G401 (cell line): ENCODE results near the gene SETBP1. TPM values are rescaled to one million over a fixed set of nuclear protein-coding genes. Genes with fewer than 3 reads are reported as not detected.

ENCODE experiments used
- DNase-seq: peaks from one replicate; pipeline ENCODE4 v3.0.0-alpha.2; 2015; ENCODE audit warnings: low spot score
- in situ Hi-C: cut with HindIII; loops from 2 replicates; pipeline ENCODE4 v1.10.0; 2016; ENCODE audit warnings: low sequenced_read_pairs, mixed read lengths
- total RNA-seq: library from RNA; depleted of rRNA; stranded (reverse); fragments of >200 nt; shearing (Covaris generic); gene quantifications from 2 replicates; pipeline ENCODE4 v1.2.3, GENCODE V29; 2014

The SETBP1 gene
- total RNA-seq, 1 experiment from 2014 or later, result not detected

- DNase-seq, result no peak
- in situ Hi-C loops, result no loop called here
Observed at GRCh38 chr18:45046961-45047360, 366.3 kb downstream of the SETBP1 start.

GRCh38 chr18:45049578-45050319 lies 369.1 kb downstream of the SETBP1 start:
- in situ Hi-C loops, result no loop called here
- no peak for DNase-seq

DNA sequence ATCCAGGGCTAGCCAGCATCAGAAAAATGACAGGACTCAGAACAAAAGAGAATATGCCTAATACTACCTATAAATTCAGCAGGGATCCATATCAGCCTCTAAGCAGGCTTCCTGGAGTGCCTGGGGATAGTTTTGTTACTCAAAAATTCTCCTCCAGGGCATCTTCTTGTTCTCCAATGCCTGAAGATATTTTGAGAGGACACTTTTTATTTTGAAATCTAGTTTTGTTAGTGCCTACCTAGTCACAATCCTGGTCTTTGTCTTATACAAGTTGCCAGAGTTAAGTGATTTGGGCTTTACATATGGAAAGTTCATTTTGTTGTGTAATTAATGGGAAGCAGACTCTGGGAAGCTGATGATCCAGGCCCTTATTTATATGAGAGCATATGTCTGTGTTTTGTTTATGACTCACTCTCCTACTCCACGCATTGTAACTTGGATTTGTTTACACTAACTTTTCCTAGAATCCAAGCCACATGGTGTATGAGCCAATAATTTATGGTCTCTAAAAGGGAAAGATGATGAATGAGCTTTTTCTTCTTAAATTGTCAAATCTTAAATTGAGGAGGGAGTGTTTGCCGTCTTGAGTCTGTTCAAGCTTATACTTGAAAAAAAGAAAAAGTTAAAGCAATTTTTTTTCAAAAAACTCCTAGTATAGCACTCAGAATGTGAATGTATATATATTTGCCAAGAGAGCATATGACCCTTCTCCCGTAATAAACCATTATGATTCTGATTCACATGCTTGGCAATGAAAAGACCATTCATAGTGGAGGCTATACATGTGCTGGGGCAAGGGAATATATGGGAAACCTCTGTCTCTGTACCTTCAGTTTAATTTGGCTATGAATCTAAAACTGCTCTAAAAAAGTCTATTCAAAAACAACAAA lies 370.3 kb downstream of the SETBP1 start:
- in situ Hi-C loops, result no loop called here

GRCh38 chr18:45054636-45055035 lies 373.9 kb downstream of the SETBP1 start:
- DNase-seq, result no peak
- in situ Hi-C loops, result no loop called here

More for the DNA sequence above, 370.3 kb downstream of the SETBP1 start:
- no peak for DNase-seq

DNA sequence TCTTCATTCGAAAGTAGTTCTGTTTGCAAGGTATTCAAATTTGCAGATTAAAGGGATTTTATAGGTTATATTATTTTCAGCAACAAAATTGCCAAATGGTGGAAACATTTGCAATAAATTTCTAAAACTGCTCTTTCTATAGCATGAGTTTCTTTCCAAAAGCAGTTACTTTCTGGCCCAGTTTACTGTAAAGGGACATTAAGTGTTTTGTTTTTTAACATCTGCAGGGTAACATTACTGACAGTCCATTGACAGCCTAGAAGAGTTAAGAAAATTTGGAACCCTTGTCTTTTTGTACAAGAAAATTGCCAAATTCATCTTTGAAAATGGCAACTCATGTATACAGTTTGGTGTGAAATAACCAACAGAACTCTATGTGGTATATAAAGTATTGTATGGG lies 375.1 kb downstream of the SETBP1 start:
- DNase-seq, result no peak
- in situ Hi-C loops, result no loop called here

DNA sequence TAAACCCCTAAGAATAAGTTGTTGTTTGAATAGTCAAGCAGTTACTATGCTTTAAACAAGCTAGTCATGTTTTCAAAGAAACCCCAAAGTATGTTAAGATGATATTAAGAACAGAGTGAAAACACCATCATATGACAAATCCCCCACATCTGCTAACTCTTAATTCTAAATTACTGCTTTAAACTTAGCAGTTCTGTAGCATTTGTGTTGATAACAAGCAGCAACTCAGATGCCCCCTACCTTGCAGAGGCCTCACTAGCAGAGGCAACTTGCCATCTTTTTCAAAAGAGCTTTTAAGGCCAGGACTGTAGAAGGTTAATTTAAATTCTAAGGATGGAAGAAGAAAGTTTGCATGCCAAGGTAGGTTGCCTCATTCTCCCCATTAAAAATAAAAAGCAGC lies 376.2 kb downstream of the SETBP1 start:
- in situ Hi-C loops, result no loop called here
- no peak for DNase-seq

DNA sequence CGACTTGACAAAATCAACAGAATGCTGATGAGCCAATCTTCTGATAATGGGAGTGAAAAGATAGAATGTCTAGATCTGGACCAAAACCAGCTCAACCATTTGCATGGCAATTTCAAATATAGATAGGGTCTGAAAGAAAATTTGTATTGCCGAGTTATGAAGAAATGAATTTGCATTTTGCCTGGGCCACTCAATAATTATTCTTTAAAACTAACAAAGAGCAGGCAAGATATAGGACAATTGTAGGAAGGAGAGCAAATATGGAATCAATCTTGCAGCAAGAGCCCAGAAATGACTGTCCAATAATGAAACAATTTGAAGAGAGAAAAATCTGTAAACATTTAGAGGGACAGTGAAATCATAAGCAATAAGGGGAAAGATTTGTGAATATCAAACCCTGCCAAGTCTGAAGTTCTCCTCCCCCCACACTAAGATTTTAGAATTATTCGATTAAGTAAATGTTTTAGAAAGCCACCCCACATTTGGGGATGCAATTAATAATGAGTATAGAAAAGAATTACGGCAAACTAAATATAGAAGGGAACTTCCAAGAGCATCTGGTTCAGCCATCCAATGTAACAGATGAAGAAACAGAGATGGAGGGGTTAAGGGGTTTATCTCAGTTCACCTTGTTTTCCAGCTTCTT lies 377.4 kb downstream of the SETBP1 start:
- no peak for DNase-seq
- in situ Hi-C loops, result no loop called here

DNA sequence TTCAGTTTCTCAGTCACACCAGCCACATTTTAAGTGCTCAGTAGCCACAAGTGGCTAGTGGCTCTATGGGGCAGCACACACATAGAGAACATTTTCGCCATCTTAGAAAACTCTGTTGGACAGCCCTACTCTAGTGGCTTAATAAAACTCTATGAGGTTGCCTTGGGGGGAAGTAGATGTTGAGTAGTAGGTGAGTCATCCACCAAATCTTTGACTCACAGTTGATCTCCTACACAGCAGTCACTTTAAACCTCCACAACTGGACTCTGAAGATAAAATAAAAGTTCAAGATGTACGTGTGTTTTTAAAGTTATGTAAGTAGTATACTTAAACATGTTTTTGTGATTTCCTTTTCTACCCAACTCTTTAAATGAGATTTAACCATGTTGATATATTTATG lies 379.0 kb downstream of the SETBP1 start:
- in situ Hi-C loops, result no loop called here
- no peak for DNase-seq

DNA sequence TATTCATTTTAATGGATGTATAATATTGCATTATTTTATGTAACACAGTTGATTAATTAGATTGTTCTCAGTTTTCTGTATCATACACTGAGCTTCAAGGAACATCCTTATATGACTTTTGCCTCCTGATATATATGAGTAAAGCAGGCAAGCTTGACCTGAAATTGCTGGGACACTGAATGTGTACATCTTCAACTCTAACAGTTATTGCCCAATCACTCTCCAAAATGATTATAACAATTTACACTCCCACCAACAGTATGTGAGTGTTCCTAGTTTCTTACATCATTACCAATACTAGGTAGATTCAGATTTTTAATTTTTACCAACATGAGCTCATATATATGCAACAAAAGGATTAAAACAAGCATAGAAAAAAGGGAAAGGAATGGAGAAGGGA lies 379.4 kb downstream of the SETBP1 start:
- in situ Hi-C loops, result no loop called here
- no peak for DNase-seq

- no peak for DNase-seq
- in situ Hi-C loops, result no loop called here
Observed at GRCh38 chr18:45061359-45061758, 380.7 kb downstream of the SETBP1 start.

GRCh38 chr18:45063246-45064038 lies 382.8 kb downstream of the SETBP1 start:
- in situ Hi-C loops, result no loop called here
- DNase-seq, result no peak

DNA sequence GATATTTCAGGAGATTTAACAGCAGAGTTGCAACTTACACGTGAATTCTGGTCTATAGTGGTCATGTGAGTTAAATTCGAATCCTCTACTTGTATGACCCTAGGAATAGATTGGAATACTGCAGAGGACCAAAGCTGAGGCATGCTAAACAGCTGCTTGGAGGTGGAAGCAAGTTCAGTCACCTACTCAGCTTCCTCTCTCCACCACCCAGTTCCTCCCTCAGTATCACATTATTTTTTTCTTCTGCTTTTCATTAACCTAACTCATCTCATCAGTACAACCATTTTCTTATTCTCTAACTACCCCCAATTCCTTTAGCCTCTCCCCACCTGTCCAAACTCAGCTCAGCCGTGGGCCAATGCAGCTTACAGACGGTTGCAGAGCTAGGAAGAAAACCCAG lies 385.5 kb downstream of the SETBP1 start:
- in situ Hi-C loops, result no loop called here

GRCh38 chr18:45066886-45067285 lies 386.2 kb downstream of the SETBP1 start:
- in situ Hi-C loops, result no loop called here

More for the DNA sequence above, 385.5 kb downstream of the SETBP1 start:
- no peak for DNase-seq

GRCh38 chr18:45068400-45069094 lies 387.9 kb downstream of the SETBP1 start:
- in situ Hi-C loops, result no loop called here

More at GRCh38 chr18:45066886-45067285, 386.2 kb downstream of the SETBP1 start:
- no peak for DNase-seq

GRCh38 chr18:45069546-45069945 lies 388.9 kb downstream of the SETBP1 start:
- DNase-seq, result no peak
- in situ Hi-C loops, result no loop called here

More at GRCh38 chr18:45068400-45069094, 387.9 kb downstream of the SETBP1 start:
- no peak for DNase-seq

GRCh38 chr18:45071956-45072355 lies 391.3 kb downstream of the SETBP1 start:
- in situ Hi-C loops, result no loop called here
- DNase-seq, result no peak

- in situ Hi-C loops, result no loop called here
- DNase-seq, result no peak
Observed at GRCh38 chr18:45073556-45073955, 392.9 kb downstream of the SETBP1 start.

DNA sequence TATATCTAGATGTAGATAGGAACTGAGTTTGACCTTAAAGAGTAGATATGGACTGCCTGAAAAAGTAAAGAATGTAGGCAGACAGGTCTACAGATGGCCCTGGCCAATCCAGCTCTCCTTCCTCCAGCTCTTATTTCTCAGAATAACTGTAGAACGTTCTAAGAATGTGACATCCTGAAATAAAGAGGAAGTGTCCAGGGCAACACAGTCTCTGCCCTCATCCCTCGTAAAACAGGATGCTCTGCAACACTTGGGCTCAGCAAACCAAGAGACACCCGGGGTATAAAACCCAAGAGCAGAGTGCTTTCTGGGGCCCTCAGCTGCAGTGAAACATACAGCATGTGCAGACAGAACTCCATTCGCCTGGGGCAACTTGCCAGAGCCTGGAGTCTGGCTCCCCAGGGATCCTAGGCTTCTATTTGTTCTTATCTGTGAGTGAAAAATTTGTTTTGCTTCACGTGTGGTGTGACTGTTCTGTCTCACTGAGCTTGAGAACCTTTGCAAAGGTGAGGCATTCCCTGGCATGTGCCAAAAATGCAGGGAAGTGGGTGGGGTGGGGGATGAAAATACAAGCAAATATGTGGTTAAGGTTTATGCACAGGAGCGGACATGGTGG lies 401.0 kb downstream of the SETBP1 start:
- no peak for DNase-seq
- in situ Hi-C loops, result no loop called here
